WTC11 (cell line): ENCODE data around the gene SNAP47. TPM values are rescaled to one million over a fixed set of nuclear protein-coding genes. Genes with fewer than 3 reads are reported as not detected.

Experiments used
- ATAC-seq: fragments of 200-7000 bp; cut with Tn5 transposase; 2 replicates; pipeline ENCODE4 v1.10.0; 2021; ENCODE audit warnings: mild to moderate bottlenecking, moderate library complexity
- CTCF ChIA-PET: fragments of 300-600 bp; sonication (Branson Sonifier 250); formaldehyde crosslinking; loops from one replicate; lab custom pipeline; 2021; ENCODE audit warnings: antibody characterized with exemption; lab: Charles Lee
- POLR2A ChIA-PET: fragments of 350-600 bp; sonication (Branson Sonifier 250); formaldehyde crosslinking; loops from one replicate; lab custom pipeline; 2021; ENCODE audit warnings: antibody characterized with exemption; lab: Charles Lee
- DNase-seq: peaks from one replicate; pipeline ENCODE4 v3.0.0; 2021; ENCODE audit warnings: low spot score
- H3K27ac Mint-ChIP-seq: 2 replicates; pipeline ENCODE4 v1.8.0; 2021; ENCODE audit warnings: mixed read lengths
- H3K27me3 Mint-ChIP-seq: 2 replicates; pipeline ENCODE4 v1.8.0; 2021; ENCODE audit warnings: low read depth, mild to moderate bottlenecking, moderate library complexity, mixed read lengths
- H3K36me3 Mint-ChIP-seq: 2 replicates; pipeline ENCODE4 v1.8.0; 2021; ENCODE audit warnings: mixed read lengths
- H3K4me1 Mint-ChIP-seq: 2 replicates; pipeline ENCODE4 v1.8.0; 2022; ENCODE audit warnings: mixed read lengths
- H3K4me3 Mint-ChIP-seq: 2 replicates; pipeline ENCODE4 v1.8.0; 2021; ENCODE audit warnings: mild to moderate bottlenecking, moderate library complexity, mixed read lengths
- H3K9me3 Mint-ChIP-seq: 2 replicates; pipeline ENCODE4 v1.8.0; 2021; ENCODE audit warnings: mixed read lengths
- ATF1 ChIP-seq: sonication (generic); formaldehyde crosslinking; IDR thresholded peaks from 2 replicates; pipeline ENCODE4 v1.8.1; 2023; ENCODE audit warnings: mild to moderate bottlenecking, moderate library complexity, missing genetic modification reagents
- CREM ChIP-seq: sonication (generic); formaldehyde crosslinking; IDR thresholded peaks from 2 replicates; pipeline ENCODE4 v1.8.1; 2022; ENCODE audit warnings: mild to moderate bottlenecking, missing genetic modification reagents, moderate library complexity
- ELF4 ChIP-seq: sonication (generic); formaldehyde crosslinking; IDR thresholded peaks from 2 replicates; pipeline ENCODE4 v1.8.1; 2022; ENCODE audit warnings: low read depth, mild to moderate bottlenecking, moderate library complexity, missing genetic modification reagents
- EMX1 ChIP-seq: fragments of 250-450 bp; sonication (Bioruptor Pico); IDR thresholded peaks from 2 replicates; pipeline ENCODE4 v1.8.0; 2021; ENCODE audit warnings: mild to moderate bottlenecking
- GABPB1 ChIP-seq: sonication (generic); formaldehyde crosslinking; IDR thresholded peaks from 2 replicates; pipeline ENCODE4 v1.8.1; 2023; ENCODE audit warnings: mild to moderate bottlenecking, missing genetic modification reagents
- GTF2I ChIP-seq: fragments of 250-450 bp; sonication (Bioruptor Pico); conservative IDR thresholded peaks from 2 replicates; pipeline ENCODE4 v1.4.0; 2021; ENCODE audit warnings: mild to moderate bottlenecking
- JAZF1 ChIP-seq: fragments of 250-450 bp; sonication (Bioruptor Pico); IDR thresholded peaks from 2 replicates; pipeline ENCODE4 v1.9.0; 2021; ENCODE audit warnings: moderate library complexity, mild to moderate bottlenecking, inconsistent platforms
- MYBL2 ChIP-seq: sonication (generic); formaldehyde crosslinking; IDR thresholded peaks from 2 replicates; pipeline ENCODE4 v1.8.1; 2023; ENCODE audit warnings: mild to moderate bottlenecking, moderate library complexity, missing genetic modification reagents
- NFYB ChIP-seq: sonication (generic); formaldehyde crosslinking; conservative IDR thresholded peaks from 2 replicates; pipeline ENCODE4 v1.8.0; 2022; ENCODE audit warnings: low read depth, missing genetic modification reagents
- NR1H2 ChIP-seq: sonication (generic); formaldehyde crosslinking; IDR thresholded peaks from 2 replicates; pipeline ENCODE4 v1.9.0; 2021; ENCODE audit warnings: mild to moderate bottlenecking, moderate library complexity, missing genetic modification reagents
- PRRX2 ChIP-seq: fragments of 250-450 bp; sonication (Bioruptor Pico); IDR thresholded peaks from 2 replicates; pipeline ENCODE4 v1.8.0; 2021; ENCODE audit warnings: mild to moderate bottlenecking
- ZNF121 ChIP-seq: sonication (generic); formaldehyde crosslinking; IDR thresholded peaks from 2 replicates; pipeline ENCODE4 v1.8.0; 2023; ENCODE audit warnings: missing genetic modification reagents
- ZNF219 ChIP-seq: sonication (generic); formaldehyde crosslinking; IDR thresholded peaks from 2 replicates; pipeline ENCODE4 v1.8.0; 2023; ENCODE audit warnings: missing genetic modification reagents, mild to moderate bottlenecking, borderline replicate concordance
- ZNF263 ChIP-seq: sonication (generic); formaldehyde crosslinking; IDR thresholded peaks from 2 replicates; pipeline ENCODE4 v1.8.1; 2022; ENCODE audit warnings: low read depth, mild to moderate bottlenecking, moderate library complexity, missing genetic modification reagents
- total RNA-seq: library from RNA; stranded (reverse); gene quantifications from 3 replicates; pipeline ENCODE4 v1.2.3, GENCODE V29; 2021
- TF ChIP-seq, protein P1 (sequence below): fragments of 250-450 bp; sonication (Bioruptor Pico); IDR thresholded peaks from 2 replicates; pipeline ENCODE4 v1.9.0; 2021; ENCODE audit warnings: mild to moderate bottlenecking
- TF ChIP-seq, protein P2 (sequence below): sonication (generic); formaldehyde crosslinking; IDR thresholded peaks from 2 replicates; pipeline ENCODE4 v1.8.1; 2023; ENCODE audit warnings: mild to moderate bottlenecking, missing genetic modification reagents, borderline replicate concordance
- TF ChIP-seq, protein P3 (sequence below): sonication (generic); formaldehyde crosslinking; conservative IDR thresholded peaks from 2 replicates; pipeline ENCODE4 v1.8.1; 2023; ENCODE audit warnings: mild to moderate bottlenecking, low read depth, missing genetic modification reagents, moderate library complexity
- TF ChIP-seq, protein P4 (sequence below): sonication (generic); formaldehyde crosslinking; IDR thresholded peaks from 2 replicates; pipeline ENCODE4 v1.8.0; 2022; ENCODE audit warnings: mild to moderate bottlenecking, missing genetic modification reagents
- TF ChIP-seq, protein P5 (sequence below): sonication (generic); formaldehyde crosslinking; IDR thresholded peaks from 2 replicates; pipeline ENCODE4 v1.8.1; 2022; ENCODE audit warnings: mild to moderate bottlenecking, moderate library complexity, missing genetic modification reagents
- TF ChIP-seq, protein P6 (sequence below): sonication (generic); formaldehyde crosslinking; conservative IDR thresholded peaks from 2 replicates; pipeline ENCODE4 v1.8.1; 2022; ENCODE audit warnings: mild to moderate bottlenecking, missing genetic modification reagents
- TF ChIP-seq, protein P7 (sequence below): sonication (generic); formaldehyde crosslinking; IDR thresholded peaks from 2 replicates; pipeline ENCODE4 v1.8.0; 2022; ENCODE audit warnings: mild to moderate bottlenecking, missing genetic modification reagents
- TF ChIP-seq, protein P8 (sequence below): sonication (generic); formaldehyde crosslinking; IDR thresholded peaks from 2 replicates; pipeline ENCODE4 v1.8.1; 2023; ENCODE audit warnings: mild to moderate bottlenecking, missing genetic modification reagents

SNAP47 gene
- total RNA-seq, 1 experiment from 2014 or later = 50.8 TPM

DNA sequence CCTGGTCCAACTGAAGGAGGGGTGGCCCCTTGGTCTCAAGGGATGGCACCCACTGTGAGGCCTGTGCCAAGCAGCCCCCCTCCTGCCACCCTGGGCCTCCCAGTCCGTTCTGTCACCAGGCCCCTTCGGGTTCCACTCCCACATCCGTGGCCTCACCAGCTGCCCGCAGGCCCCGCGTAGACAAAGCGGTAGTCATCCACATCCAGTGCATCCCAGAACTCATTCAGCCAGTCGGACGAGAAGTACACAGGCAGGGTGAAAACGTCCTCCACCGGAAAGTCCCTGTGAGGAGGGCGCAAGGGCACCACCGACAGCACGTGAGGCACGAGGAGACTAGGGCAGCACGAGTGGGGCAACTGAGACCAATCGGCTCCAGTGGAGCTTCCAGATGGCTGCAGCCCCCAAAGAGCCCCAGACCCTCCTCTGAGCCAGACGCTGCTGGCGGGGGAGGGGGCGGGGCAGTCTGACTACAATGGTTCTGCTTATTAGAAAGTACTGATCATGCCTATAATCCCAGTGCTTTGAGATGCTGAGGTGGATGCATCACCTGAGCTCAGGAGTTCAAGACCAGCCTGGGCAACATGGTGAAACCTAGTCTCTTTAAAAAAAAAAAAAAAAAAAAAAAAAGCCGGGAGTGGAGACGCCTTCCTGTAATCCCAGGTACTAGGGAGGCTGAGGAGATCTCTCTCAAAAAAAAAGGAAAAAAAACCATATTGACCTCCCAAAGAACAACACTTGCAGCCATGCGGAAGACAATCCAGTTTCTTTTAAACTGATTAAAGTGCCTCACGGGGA lies 1.3 kb upstream of the SNAP47 start (continued):
- TF ChIP-seq, protein P1, sequence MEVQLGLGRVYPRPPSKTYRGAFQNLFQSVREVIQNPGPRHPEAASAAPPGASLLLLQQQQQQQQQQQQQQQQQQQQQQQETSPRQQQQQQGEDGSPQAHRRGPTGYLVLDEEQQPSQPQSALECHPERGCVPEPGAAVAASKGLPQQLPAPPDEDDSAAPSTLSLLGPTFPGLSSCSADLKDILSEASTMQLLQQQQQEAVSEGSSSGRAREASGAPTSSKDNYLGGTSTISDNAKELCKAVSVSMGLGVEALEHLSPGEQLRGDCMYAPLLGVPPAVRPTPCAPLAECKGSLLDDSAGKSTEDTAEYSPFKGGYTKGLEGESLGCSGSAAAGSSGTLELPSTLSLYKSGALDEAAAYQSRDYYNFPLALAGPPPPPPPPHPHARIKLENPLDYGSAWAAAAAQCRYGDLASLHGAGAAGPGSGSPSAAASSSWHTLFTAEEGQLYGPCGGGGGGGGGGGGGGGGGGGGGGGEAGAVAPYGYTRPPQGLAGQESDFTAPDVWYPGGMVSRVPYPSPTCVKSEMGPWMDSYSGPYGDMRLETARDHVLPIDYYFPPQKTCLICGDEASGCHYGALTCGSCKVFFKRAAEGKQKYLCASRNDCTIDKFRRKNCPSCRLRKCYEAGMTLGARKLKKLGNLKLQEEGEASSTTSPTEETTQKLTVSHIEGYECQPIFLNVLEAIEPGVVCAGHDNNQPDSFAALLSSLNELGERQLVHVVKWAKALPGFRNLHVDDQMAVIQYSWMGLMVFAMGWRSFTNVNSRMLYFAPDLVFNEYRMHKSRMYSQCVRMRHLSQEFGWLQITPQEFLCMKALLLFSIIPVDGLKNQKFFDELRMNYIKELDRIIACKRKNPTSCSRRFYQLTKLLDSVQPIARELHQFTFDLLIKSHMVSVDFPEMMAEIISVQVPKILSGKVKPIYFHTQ (CRISPR knock-in tag) = no peak
- TF ChIP-seq, protein P2, sequence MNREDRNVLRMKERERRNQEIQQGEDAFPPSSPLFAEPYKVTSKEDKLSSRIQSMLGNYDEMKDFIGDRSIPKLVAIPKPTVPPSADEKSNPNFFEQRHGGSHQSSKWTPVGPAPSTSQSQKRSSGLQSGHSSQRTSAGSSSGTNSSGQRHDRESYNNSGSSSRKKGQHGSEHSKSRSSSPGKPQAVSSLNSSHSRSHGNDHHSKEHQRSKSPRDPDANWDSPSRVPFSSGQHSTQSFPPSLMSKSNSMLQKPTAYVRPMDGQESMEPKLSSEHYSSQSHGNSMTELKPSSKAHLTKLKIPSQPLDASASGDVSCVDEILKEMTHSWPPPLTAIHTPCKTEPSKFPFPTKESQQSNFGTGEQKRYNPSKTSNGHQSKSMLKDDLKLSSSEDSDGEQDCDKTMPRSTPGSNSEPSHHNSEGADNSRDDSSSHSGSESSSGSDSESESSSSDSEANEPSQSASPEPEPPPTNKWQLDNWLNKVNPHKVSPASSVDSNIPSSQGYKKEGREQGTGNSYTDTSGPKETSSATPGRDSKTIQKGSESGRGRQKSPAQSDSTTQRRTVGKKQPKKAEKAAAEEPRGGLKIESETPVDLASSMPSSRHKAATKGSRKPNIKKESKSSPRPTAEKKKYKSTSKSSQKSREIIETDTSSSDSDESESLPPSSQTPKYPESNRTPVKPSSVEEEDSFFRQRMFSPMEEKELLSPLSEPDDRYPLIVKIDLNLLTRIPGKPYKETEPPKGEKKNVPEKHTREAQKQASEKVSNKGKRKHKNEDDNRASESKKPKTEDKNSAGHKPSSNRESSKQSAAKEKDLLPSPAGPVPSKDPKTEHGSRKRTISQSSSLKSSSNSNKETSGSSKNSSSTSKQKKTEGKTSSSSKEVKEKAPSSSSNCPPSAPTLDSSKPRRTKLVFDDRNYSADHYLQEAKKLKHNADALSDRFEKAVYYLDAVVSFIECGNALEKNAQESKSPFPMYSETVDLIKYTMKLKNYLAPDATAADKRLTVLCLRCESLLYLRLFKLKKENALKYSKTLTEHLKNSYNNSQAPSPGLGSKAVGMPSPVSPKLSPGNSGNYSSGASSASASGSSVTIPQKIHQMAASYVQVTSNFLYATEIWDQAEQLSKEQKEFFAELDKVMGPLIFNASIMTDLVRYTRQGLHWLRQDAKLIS (CRISPR knock-in tag) = no peak

DNA sequence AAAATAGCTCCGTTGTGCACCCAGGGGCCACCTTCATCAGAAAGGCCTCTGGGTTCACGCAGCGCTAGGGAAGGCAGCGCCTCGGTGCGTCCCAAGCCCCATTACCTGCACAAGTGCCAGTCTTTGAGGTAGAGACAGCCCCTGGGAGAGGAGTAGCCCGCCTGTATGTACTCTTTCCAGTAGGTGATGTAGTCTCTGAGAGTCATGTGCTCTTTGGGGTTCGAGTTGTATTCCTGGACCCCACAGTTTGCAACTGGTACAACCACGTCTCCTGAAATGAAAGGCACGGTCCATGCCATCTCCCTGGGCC lies 734 bp upstream of the SNAP47 start:
- ATAC-seq (no peak; the same call in 1 of the 2 replicates), DNase-seq (no peak)
- TF ChIP-seq MYBL2 (CRISPR knock-in tag) = no peak
- TF ChIP-seq, protein P3, sequence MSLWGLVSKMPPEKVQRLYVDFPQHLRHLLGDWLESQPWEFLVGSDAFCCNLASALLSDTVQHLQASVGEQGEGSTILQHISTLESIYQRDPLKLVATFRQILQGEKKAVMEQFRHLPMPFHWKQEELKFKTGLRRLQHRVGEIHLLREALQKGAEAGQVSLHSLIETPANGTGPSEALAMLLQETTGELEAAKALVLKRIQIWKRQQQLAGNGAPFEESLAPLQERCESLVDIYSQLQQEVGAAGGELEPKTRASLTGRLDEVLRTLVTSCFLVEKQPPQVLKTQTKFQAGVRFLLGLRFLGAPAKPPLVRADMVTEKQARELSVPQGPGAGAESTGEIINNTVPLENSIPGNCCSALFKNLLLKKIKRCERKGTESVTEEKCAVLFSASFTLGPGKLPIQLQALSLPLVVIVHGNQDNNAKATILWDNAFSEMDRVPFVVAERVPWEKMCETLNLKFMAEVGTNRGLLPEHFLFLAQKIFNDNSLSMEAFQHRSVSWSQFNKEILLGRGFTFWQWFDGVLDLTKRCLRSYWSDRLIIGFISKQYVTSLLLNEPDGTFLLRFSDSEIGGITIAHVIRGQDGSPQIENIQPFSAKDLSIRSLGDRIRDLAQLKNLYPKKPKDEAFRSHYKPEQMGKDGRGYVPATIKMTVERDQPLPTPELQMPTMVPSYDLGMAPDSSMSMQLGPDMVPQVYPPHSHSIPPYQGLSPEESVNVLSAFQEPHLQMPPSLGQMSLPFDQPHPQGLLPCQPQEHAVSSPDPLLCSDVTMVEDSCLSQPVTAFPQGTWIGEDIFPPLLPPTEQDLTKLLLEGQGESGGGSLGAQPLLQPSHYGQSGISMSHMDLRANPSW = no peak
- no peak for TF ChIP-seq NFYB (CRISPR knock-in tag)
- TF ChIP-seq JAZF1 (CRISPR knock-in tag) = no peak
- TF ChIP-seq ATF1 (CRISPR knock-in tag) = no peak
- TF ChIP-seq CREM = no peak
- TF ChIP-seq ZNF219 = no peak
- TF ChIP-seq, protein P4, sequence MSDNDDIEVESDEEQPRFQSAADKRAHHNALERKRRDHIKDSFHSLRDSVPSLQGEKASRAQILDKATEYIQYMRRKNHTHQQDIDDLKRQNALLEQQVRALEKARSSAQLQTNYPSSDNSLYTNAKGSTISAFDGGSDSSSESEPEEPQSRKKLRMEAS (CRISPR knock-in tag) = no peak
- no peak for TF ChIP-seq ZNF121 (CRISPR knock-in tag)
- TF ChIP-seq EMX1 (CRISPR knock-in tag) = no peak
- TF ChIP-seq ELF4 = no peak
- TF ChIP-seq, protein P5, sequence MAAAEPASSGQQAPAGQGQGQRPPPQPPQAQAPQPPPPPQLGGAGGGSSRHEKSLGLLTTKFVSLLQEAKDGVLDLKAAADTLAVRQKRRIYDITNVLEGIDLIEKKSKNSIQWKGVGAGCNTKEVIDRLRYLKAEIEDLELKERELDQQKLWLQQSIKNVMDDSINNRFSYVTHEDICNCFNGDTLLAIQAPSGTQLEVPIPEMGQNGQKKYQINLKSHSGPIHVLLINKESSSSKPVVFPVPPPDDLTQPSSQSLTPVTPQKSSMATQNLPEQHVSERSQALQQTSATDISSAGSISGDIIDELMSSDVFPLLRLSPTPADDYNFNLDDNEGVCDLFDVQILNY (CRISPR knock-in tag) = no peak
- TF ChIP-seq GTF2I = no peak
- TF ChIP-seq, protein P6, sequence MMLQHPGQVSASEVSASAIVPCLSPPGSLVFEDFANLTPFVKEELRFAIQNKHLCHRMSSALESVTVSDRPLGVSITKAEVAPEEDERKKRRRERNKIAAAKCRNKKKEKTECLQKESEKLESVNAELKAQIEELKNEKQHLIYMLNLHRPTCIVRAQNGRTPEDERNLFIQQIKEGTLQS = no peak
- no peak for TF ChIP-seq PRRX2 (CRISPR knock-in tag)
- no peak for TF ChIP-seq GABPB1 (CRISPR knock-in tag)
- TF ChIP-seq, protein P7, sequence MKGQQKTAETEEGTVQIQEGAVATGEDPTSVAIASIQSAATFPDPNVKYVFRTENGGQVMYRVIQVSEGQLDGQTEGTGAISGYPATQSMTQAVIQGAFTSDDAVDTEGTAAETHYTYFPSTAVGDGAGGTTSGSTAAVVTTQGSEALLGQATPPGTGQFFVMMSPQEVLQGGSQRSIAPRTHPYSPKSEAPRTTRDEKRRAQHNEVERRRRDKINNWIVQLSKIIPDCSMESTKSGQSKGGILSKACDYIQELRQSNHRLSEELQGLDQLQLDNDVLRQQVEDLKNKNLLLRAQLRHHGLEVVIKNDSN (CRISPR knock-in tag) = no peak
- TF ChIP-seq NR1H2 = no peak
- no peak for TF ChIP-seq ZNF263
- TF ChIP-seq, protein P8, sequence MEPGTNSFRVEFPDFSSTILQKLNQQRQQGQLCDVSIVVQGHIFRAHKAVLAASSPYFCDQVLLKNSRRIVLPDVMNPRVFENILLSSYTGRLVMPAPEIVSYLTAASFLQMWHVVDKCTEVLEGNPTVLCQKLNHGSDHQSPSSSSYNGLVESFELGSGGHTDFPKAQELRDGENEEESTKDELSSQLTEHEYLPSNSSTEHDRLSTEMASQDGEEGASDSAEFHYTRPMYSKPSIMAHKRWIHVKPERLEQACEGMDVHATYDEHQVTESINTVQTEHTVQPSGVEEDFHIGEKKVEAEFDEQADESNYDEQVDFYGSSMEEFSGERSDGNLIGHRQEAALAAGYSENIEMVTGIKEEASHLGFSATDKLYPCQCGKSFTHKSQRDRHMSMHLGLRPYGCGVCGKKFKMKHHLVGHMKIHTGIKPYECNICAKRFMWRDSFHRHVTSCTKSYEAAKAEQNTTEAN (CRISPR knock-in tag) = no peak
- ChIA-PET CTCF (interaction anchor here (0.7 kb wide), 1 partner anchor 219 kb away, joined by 4 read pairs; no protein-coding TSS in a partner anchor), POLR2A (no interaction called here)
- Mint-ChIP-seq H3K36me3 (peaks cover 7% of the 10 kb centered on the region; the same call in 1 of the 2 replicates), H3K27me3 (no peaks in the 10 kb centered on the region), H3K27ac (no peak overlapping the region), H3K9me3 (no peaks in the 10 kb centered on the region), H3K4me3 (peak overlapping the region; percentile 90), H3K4me1 (peaks cover 25% of the 10 kb centered on the region)
